SK-N-MC (cell line): ENCODE data around the gene TIFAB.

Experiments
- EZH2 ChIP-seq: fragments of 200-600 bp; sonication (generic); IDR thresholded peaks from one replicate; pipeline ENCODE4 v1.6.1; 2017; ENCODE audit warnings: antibody characterized with exemption
- FOXP2 ChIP-seq: optimal IDR thresholded peaks from 2 replicates; pipeline ENCODE3; 2011; ENCODE audit warnings: mild to moderate bottlenecking, moderate library complexity; ENCODE audit not compliant: insufficient read depth; ENCODE audit errors: extremely low read length, control extremely low read depth
- POLR2AphosphoS5 ChIP-seq: IDR thresholded peaks from 2 replicates; pipeline ENCODE4 v1.6.1; 2012; ENCODE audit warnings: mild to moderate bottlenecking, low read depth, low read length, borderline replicate concordance

GRCh38 chr5:135450336-135450735, 1.8 kb downstream of the TIFAB start:
- TF ChIP-seq POLR2AphosphoS5: no peak
- no peak for TF ChIP-seq EZH2
- no peak for TF ChIP-seq FOXP2
